Superior temporal gyrus (tissue), 1 donor: Measurements from ENCODE around the gene ACBD3.
"Not testable (repeated sequence)": the region's sequence is repeated elsewhere in the genome, so short reads cannot be mapped to it uniquely, and the experiment has no call there.

Experiments used
- DNase-seq: peaks from one replicate; pipeline ENCODE4 v3.0.0-alpha.2; 2016; ENCODE audit errors: extremely low spot score

Gene ACBD3

GRCh38 chr1:226186124-226187018 lies at the start of gene ACBD3:
Gene ACBD3 (minus strand): TSS chr1:226186741. CDS start chr1:226186675, 66 bp downstream.
- peak; percentile 93 for DNase-seq

- DNase-seq: no peak
Observed at GRCh38 chr1:226233806-226234205, 47.3 kb upstream of the ACBD3 start.

- no peak for DNase-seq
Observed at GRCh38 chr1:226233293-226233692, 46.8 kb upstream of the ACBD3 start.

- DNase-seq: no peak
Observed at GRCh38 chr1:226226601-226227000, 40.1 kb upstream of the ACBD3 start.

GRCh38 chr1:226223786-226224244 lies 37.3 kb upstream of the ACBD3 start:
- no peak for DNase-seq

- no peak for DNase-seq
Observed at GRCh38 chr1:226223157-226223785, 36.7 kb upstream of the ACBD3 start, which contains the start of gene MIXL1. Gene MIXL1 (plus strand): TSS chr1:226223664. CDS start chr1:226223682, 18 bp downstream.

GRCh38 chr1:226222686-226223085 lies 36.1 kb upstream of the ACBD3 start:
- no peak for DNase-seq

GRCh38 chr1:226220473-226221189 lies 34.1 kb upstream of the ACBD3 start:
- DNase-seq: no peak

- no peak for DNase-seq
Observed at GRCh38 chr1:226217273-226217672, 30.7 kb upstream of the ACBD3 start.

GRCh38 chr1:226216056-226216455 lies 29.5 kb upstream of the ACBD3 start:
- no peak for DNase-seq

- no peak for DNase-seq
Observed at GRCh38 chr1:226215239-226215638, 28.7 kb upstream of the ACBD3 start.

GRCh38 chr1:226212545-226212944 lies 26.0 kb upstream of the ACBD3 start:
- no peak for DNase-seq

- no peak for DNase-seq
Observed at GRCh38 chr1:226211181-226211821, 24.8 kb upstream of the ACBD3 start.

GRCh38 chr1:226210571-226211176 lies 24.1 kb upstream of the ACBD3 start:
- no peak for DNase-seq

- no peak for DNase-seq
Observed at GRCh38 chr1:226209307-226210059, 22.9 kb upstream of the ACBD3 start.

- no peak for DNase-seq
Observed at GRCh38 chr1:226207048-226207447, 20.5 kb upstream of the ACBD3 start.

- no peak for DNase-seq
Observed at GRCh38 chr1:226204198-226204597, 17.7 kb upstream of the ACBD3 start.

- no peak for DNase-seq
Observed at GRCh38 chr1:226203655-226204054, 17.1 kb upstream of the ACBD3 start.

- DNase-seq: no peak
Observed at GRCh38 chr1:226203240-226203639, 16.7 kb upstream of the ACBD3 start.

GRCh38 chr1:226202666-226203065 lies 16.1 kb upstream of the ACBD3 start:
- not testable (repeated sequence) for DNase-seq

GRCh38 chr1:226202246-226202645 lies 15.7 kb upstream of the ACBD3 start:
- no peak for DNase-seq
